HG02588 (cell line): ENCODE measurements around the gene CHRM4.

ENCODE experiments used
- ATAC-seq: cut with Tn5 transposase; IDR thresholded peaks from one replicate; pipeline ENCODE4 v1.9.1; 2021; ENCODE audit warnings: mild to moderate bottlenecking, moderate library complexity; ENCODE audit not compliant: unreplicated experiment

Gene CHRM4

GRCh38 chr11:46350695-46351094 is 40.9 kb downstream of the CHRM4 start:
- ATAC-seq, result no peak

GRCh38 chr11:46348566-46349401 is 42.8 kb downstream of the CHRM4 start:
- ATAC-seq, result no peak

GRCh38 chr11:46347637-46348311 is 43.8 kb downstream of the CHRM4 start:
- peak; percentile 1 for ATAC-seq

- peak; percentile 67 for ATAC-seq
Observed at GRCh38 chr11:46346886-46347636, 44.5 kb downstream of the CHRM4 start, which contains the start of gene DGKZ. DGKZ (plus strand) TSS chr11:46347463; CDS start chr11:46347660, 197 bp downstream.

GRCh38 chr11:46345881-46346484 is 45.6 kb downstream of the CHRM4 start:
- no peak for ATAC-seq

GRCh38 chr11:46345131-46345597 is 46.4 kb downstream of the CHRM4 start:
- ATAC-seq, result no peak

- no peak for ATAC-seq
Observed at GRCh38 chr11:46343520-46343919, 48.1 kb downstream of the CHRM4 start.

GRCh38 chr11:46342239-46342638 is 49.3 kb downstream of the CHRM4 start:
- ATAC-seq, result no peak

GRCh38 chr11:46341454-46341853 is 50.1 kb downstream of the CHRM4 start:
- no peak for ATAC-seq

- no peak for ATAC-seq
Observed at GRCh38 chr11:46339816-46340215, 51.8 kb downstream of the CHRM4 start.

GRCh38 chr11:46338988-46339666 is 52.4 kb downstream of the CHRM4 start:
- ATAC-seq, result no peak

GRCh38 chr11:46338636-46338987 is 53.0 kb downstream of the CHRM4 start:
- no peak for ATAC-seq

GRCh38 chr11:46337626-46338345 is 53.8 kb downstream of the CHRM4 start:
- no peak for ATAC-seq

- ATAC-seq, result no peak
Observed at GRCh38 chr11:46336563-46337180, 54.9 kb downstream of the CHRM4 start.

- ATAC-seq, result no peak
Observed at GRCh38 chr11:46335890-46336562, 55.5 kb downstream of the CHRM4 start.

GRCh38 chr11:46335271-46335670 is 56.3 kb downstream of the CHRM4 start:
- ATAC-seq, result no peak

GRCh38 chr11:46334211-46334610 is 57.4 kb downstream of the CHRM4 start:
- ATAC-seq, result no peak
